Esophagus muscularis mucosa (tissue), 4 donors: Measurements from ENCODE around the gene AUTS2.

Experiments used
- EP300 ChIP-seq: sonication (generic); formaldehyde crosslinking; IDR thresholded peaks from one replicate; pipeline ENCODE4 v1.6.1; 2017; ENCODE audit warnings: antibody characterized with exemption
- POLR2A ChIP-seq: fragments of 450-650 bp; IDR thresholded peaks from one replicate; pipeline ENCODE4 v1.6.1; 2017; ENCODE audit warnings: antibody characterized with exemption, moderate library complexity, mild to moderate bottlenecking, low read depth
- POLR2AphosphoS5 ChIP-seq, 2 donors: sonication (generic); formaldehyde crosslinking; IDR thresholded peaks; one replicate each; pipeline ENCODE4 v1.6.1; 2017; ENCODE audit warnings: antibody characterized with exemption in 2 of 2
- TF ChIP-seq, protein P1 (sequence below), 3 experiments: fragments of 200-600 bp in 2 of 3; fragments of 450-650 bp in 1 of 3; sonication (generic) in 2 of 3; IDR thresholded peaks; one replicate each; pipeline ENCODE4 v1.5.1; 2017 to 2019; ENCODE audit warnings: antibody characterized with exemption in 3 of 3, mild to moderate bottlenecking in 2 of 3, moderate library complexity in 1 of 3

DNA sequence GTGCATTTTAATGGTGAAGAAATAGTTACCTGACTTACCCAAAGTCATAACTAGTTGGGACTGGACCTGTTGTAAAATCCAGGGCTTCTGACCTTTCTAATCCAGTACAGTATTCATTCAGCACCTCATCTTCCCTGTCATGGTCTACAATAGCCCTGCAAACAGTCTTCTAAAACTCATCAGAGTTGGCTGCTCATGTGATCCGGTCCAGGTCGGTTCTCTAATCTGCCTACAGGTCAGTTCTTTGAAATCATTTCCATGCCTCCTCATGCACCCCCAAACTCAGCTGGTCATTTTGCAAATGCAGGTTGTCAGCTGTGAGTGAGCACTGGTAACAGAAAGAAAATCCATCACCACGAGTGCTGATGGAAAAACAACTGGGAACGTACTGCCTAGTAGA lies 1082.0 kb downstream of the AUTS2 start:
- TF ChIP-seq, protein P1, sequence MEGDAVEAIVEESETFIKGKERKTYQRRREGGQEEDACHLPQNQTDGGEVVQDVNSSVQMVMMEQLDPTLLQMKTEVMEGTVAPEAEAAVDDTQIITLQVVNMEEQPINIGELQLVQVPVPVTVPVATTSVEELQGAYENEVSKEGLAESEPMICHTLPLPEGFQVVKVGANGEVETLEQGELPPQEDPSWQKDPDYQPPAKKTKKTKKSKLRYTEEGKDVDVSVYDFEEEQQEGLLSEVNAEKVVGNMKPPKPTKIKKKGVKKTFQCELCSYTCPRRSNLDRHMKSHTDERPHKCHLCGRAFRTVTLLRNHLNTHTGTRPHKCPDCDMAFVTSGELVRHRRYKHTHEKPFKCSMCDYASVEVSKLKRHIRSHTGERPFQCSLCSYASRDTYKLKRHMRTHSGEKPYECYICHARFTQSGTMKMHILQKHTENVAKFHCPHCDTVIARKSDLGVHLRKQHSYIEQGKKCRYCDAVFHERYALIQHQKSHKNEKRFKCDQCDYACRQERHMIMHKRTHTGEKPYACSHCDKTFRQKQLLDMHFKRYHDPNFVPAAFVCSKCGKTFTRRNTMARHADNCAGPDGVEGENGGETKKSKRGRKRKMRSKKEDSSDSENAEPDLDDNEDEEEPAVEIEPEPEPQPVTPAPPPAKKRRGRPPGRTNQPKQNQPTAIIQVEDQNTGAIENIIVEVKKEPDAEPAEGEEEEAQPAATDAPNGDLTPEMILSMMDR (IDR thresholded peaks at IDR 0.05), result no peak
- TF ChIP-seq POLR2AphosphoS5 (IDR thresholded peaks at IDR 0.05), result no peak
- TF ChIP-seq EP300, result no peak
- no peak for TF ChIP-seq POLR2A
